Umbilical cord (tissue), 2 donors: Measurements from ENCODE around the gene IL3RA. TPM values are rescaled to one million over a fixed set of nuclear protein-coding genes. Genes with fewer than 3 reads are reported as not detected.
"Not testable (repeated sequence)": the region's sequence is repeated elsewhere in the genome, so short reads cannot be mapped to it uniquely, and the experiment has no call there.

Experiments used
- DNase-seq: peaks from one replicate; pipeline ENCODE4 v3.0.0-alpha.2; 2015; ENCODE audit warnings: low spot score
- total RNA-seq: library from RNA; depleted of rRNA; stranded (reverse); fragments of >200 nt; gene quantifications from one replicate; pipeline ENCODE4 v1.2.3, GENCODE V29; 2014; ENCODE audit warnings: low replicate concordance; ENCODE audit not compliant: insufficient read depth

Gene IL3RA
- total RNA-seq, 1 donor from 2014 or later = 4.1 TPM

- no peak for DNase-seq
Measured at GRCh38 chrX:1330605-1331004, 6.0 kb upstream of the IL3RA start.

DNA sequence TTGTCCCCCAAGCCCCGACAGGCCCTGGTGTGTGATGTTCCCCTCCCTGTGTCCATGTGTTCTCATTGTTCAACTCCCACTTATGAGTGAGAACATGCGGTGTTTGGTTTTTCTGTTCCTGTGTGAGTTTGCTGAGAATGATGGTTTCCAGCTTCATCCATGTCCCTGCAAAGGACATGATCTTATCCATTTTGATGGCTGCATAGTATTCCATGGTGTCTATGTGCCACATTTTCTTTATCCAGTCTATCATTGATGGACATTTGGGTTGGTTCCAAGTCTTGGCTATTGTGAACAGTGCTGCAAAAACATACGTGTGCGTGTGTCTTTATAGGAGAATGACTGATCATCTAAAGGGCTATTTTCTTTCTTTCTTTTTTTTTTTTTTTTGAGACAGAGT, 4.2 kb upstream of the IL3RA start:
- not testable (repeated sequence) for DNase-seq

GRCh38 chrX:1334854-1335253, 1.7 kb upstream of the IL3RA start:
- no peak for DNase-seq

- no peak for DNase-seq
Measured at GRCh38 chrX:1336948-1337779, 579 bp downstream of the IL3RA start.

DNA sequence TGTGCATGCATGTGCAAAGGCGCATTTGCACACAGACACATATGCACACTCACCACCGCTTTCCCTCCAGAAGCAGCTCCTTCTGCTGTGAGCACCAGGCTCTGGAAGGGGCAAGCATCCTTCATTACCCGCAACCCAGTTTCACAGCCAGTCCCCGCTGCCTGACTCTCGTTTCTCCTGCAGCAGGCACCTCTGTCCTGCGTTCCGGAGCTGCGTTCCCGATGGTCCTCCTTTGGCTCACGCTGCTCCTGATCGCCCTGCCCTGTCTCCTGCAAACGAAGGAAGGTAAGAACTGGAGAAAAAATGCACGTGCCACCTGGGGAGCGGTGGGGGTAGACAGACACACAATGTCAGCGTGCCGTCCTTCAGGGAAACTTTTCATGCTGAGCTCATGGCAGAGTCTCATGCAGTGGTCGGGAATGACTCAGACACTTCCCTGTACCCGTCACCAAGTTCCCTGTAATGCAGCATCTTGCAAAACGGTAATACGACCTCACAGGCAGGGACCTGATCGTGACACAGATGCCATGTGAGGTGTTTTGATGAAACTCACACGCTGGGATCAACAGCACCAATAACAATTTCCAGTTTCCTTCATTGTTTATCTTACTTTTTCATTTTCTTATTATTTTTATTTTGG, 5.1 kb downstream of the IL3RA start:
- no peak for DNase-seq

GRCh38 chrX:1349606-1350005, 13.0 kb downstream of the IL3RA start:
- DNase-seq = not testable (repeated sequence)

GRCh38 chrX:1351981-1352714, 15.6 kb downstream of the IL3RA start:
- DNase-seq = no peak

DNA sequence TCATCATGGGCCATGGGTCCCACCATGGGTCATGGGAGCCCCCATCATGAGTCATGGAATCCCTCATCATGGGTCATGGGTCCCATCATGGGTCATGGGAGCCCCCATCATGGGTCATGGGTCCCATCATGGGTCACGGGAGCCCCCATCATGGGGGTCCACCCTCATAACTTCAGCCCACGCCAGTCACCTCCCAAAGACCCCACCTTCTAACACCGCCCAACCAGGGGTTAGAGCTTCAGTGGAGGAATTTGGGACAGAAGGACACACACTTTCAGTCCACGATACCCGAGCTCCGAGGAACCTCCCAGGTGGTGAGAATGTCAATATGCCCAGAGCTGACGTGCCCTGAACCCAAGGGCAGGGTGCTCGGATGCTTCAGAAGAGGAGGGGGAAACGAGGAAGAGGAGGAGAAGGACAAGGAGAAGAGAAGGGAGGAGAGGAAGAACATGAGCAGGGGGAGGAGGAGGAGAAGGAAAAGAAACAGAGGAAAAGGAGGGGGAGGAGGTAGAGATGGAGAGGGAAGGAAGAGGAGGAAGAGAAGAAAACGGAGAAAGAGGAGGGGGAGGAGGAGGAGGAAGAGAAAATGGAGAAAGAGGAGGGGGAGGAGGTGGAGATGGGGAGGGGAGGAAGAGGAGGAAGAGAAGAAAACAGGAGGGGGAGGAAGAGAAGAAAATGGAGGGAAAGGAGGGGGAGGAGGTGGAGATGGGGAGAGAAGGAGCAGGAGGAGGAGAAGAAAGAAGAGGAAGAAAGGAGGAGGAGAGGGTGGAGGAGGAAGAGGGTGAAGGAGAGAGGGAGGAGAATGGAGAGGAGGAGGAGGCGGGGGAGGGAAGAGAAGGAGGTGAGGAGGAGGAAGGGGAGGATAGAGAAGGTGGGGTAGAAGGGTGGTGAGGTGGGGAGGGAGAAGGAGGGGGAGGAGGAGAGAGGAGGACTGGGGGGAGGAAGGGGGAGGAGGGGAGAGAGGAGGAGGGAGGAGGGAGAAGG, 17.7 kb downstream of the IL3RA start:
- DNase-seq = no peak

- DNase-seq = no peak
Measured at GRCh38 chrX:1355131-1356046, 18.8 kb downstream of the IL3RA start.

- no peak for DNase-seq
Measured at GRCh38 chrX:1357993-1358392, 21.4 kb downstream of the IL3RA start.

GRCh38 chrX:1358793-1359476, 22.4 kb downstream of the IL3RA start:
- DNase-seq = no peak

- no peak for DNase-seq
Measured at GRCh38 chrX:1359477-1359873, 22.9 kb downstream of the IL3RA start.

- no peak for DNase-seq
Measured at GRCh38 chrX:1360171-1360570, 23.6 kb downstream of the IL3RA start.

DNA sequence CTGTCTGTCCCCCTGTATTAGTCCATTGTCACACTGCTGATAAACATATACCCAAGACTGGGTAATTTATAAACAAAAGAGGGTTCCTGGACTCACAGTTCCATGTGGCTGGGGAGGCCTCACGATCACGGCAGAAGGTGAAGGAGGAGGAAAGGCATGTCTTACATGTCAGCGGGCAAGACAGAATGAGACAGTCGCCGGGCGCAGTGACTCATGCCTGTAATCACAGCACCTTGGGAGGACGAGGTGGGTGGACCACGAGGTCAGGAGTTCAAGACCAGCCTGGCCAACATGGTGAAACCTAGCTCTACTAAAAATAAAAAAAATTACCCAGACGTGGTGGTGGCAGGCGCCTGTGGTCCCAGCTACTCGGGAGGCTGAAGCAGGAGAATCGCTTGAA, 24.7 kb downstream of the IL3RA start:
- no peak for DNase-seq

DNA sequence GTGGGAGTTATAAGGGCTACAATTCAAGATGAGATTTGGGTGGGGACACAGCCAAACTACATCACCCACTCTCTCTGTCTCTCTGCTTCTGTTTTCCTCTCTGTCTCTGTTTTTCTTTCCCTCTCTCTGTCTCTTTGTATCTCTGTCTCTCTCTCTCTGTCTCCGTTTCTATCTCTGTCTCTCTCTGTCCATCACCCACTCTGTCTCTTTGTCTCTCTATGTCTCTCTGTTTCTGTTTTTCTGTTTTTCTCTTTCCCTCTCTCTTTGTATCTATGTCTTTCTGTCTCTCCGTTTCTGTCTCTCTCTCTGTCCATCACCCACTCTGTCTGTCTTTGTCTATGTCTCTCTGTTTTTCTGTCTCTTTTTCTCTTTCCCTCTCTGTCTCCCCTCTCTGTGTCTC, 25.3 kb downstream of the IL3RA start:
- DNase-seq = no peak

DNA sequence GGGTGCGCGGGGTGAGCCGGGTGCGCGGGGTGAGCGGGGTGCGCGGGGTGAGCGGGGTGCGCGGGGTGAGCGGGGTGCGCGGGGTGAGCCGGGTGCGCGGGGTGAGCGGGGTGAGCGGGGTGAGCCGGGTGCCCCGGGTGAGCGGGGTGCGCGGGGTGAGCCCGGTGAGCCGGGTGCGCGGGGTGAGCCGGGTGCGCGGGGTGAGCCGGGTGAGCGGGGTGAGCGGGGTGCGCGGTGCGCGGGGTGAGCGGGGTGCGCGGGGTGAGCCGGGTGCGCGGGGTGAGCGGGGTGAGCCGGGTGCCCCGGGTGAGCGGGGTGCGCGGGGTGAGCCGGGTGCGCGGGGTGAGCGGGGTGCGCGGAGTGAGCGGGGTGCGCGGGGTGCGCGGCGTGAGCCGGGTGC, 29.8 kb downstream of the IL3RA start:
- DNase-seq = not testable (repeated sequence)

DNA sequence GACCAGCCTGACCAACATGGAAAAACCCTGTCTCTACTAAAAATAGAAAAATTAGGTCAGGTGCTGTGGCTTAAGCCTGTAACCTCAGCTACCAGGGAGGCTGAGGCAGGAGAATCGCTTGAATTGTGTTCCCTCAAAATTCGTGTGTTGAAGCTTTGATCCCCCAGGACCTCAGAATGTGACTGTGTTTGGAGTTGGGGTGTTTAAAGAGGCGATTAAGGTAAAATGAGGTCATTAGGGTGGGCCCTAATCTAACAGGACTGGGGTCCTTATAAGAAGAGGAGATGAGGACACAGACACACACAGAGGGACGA, 31.8 kb downstream of the IL3RA start:
- DNase-seq = no peak

DNA sequence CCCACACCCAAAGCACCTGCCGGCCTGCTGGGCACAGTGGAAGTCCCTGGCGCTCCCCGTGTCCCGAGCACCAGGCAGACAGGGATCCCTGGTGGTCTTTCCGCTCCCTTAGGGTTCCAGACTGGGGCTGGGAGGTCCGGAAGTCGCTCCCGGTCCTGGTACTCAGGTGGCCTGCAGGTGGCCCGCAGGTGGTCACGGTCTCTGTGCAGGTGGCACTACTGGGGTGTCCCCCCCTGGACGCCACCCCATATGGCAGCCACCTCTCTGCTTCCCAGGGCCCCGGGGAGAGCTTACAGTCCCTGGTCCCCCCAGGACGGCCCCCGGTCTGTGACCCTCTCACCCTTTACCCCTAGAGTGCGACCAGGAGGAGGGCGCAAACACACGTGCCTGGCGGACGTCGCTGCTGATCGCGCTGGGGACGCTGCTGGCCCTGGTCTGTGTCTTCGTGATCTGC, 41.7 kb downstream of the IL3RA start:
- DNase-seq = no peak

- no peak for DNase-seq
Measured at GRCh38 chrX:1380672-1381233, 44.2 kb downstream of the IL3RA start.
